Skeletal muscle tissue (tissue), 4 donors: ENCODE data around the gene TP53TG3D. TPM values are rescaled to one million over a fixed set of nuclear protein-coding genes. Genes with fewer than 3 reads are reported as not detected.
"Not testable (repeated sequence)": the region's sequence is repeated elsewhere in the genome, so short reads cannot be mapped to it uniquely, and the experiment has no call there.

Experiments
- H3K27ac ChIP-seq: one replicate; pipeline ENCODE4 v1.7.0; 2013; ENCODE audit warnings: mild to moderate bottlenecking, low read depth, low read length, inconsistent platforms
- H3K27me3 ChIP-seq, 3 donors: one replicate each; pipeline ENCODE4 v1.7.0; 2013; ENCODE audit warnings: low read length in 3 of 3; ENCODE audit not compliant: control insufficient read depth in 3 of 3, insufficient read depth in 3 of 3
- H3K36me3 ChIP-seq, 3 donors: one replicate each; pipeline ENCODE4 v1.7.0; 2013; ENCODE audit warnings: low read length in 3 of 3; ENCODE audit not compliant: control insufficient read depth in 3 of 3, insufficient read depth in 3 of 3
- H3K4me1 ChIP-seq, 3 donors: one replicate each; pipeline ENCODE4 v1.7.0; 2013; ENCODE audit warnings: low read length in 3 of 3, mild to moderate bottlenecking in 3 of 3; ENCODE audit not compliant: control insufficient read depth in 3 of 3, insufficient read depth in 3 of 3
- H3K4me3 ChIP-seq, 3 donors: one replicate each; pipeline ENCODE4 v1.7.0; 2013; ENCODE audit warnings: low read length in 3 of 3
- H3K9ac ChIP-seq, 3 donors: one replicate each; pipeline ENCODE4 v1.7.0; 2013; ENCODE audit warnings: low read length in 3 of 3, mild to moderate bottlenecking in 3 of 3, moderate library complexity in 2 of 3, low read depth in 1 of 3
- H3K9me3 ChIP-seq, 3 donors: one replicate each; pipeline ENCODE4 v1.7.0; 2013; ENCODE audit warnings: low read length in 3 of 3; ENCODE audit not compliant: control insufficient read depth in 3 of 3
- total RNA-seq: library from RNA; depleted of rRNA; stranded (reverse); fragments of >200 nt; gene quantifications from one replicate; pipeline ENCODE4 v1.2.3, GENCODE V29; 2014
- donor health status: Osteomylitis.

Gene TP53TG3D, protein sequence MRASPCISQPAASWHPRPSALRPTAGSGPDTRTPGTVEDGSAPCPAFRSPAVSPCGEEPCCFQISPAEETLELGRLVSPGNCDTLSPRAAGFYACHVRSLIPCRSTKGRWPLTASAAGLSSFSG
- 1.0 TPM for total RNA-seq

DNA sequence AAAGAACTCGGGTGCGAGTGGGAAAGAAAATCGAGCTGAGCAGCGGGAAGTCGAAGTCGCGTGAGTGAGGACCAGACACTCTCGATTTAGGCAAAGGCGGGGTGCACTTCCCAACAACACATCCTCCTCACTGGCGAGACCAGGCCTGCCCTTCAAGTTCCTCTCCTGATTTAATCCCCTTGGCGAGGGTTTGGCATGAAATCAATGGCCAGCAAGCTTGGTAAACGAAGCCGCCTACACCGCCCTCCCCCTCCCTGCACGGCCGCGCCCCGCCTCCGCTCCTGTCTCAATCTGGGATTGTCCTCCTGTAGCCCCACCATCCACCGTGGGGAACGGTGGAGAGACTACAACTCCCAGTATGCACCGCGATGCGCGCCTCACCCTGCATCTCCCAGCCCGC, at the start of gene TP53TG3D:
Gene TP53TG3D (plus strand): TSS at position 301 of the 400 bp plus-strand sequence. CDS start 68 bp downstream, at position 369.
- not testable (repeated sequence) for H3K9ac ChIP-seq, H3K27me3 ChIP-seq, H3K36me3 ChIP-seq, H3K27ac ChIP-seq, H3K9me3 ChIP-seq, H3K4me1 ChIP-seq, H3K4me3 ChIP-seq

DNA sequence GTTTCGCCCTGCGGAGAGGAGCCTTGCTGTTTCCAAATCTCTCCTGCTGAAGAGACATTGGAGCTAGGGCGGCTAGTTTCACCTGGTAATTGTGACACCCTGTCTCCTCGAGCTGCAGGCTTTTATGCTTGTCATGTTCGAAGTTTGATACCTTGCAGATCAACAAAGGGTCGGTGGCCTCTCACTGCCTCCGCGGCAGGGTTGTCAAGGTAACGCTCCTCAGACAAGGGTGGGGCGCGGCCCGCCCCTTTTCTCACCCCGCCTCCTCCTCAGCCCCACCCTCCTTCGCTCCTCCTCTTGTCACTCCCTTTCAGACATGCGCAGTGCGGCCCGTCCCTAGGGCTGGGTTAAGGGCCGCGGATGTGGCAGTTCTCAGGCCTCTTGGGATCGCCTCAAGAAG, 421 bp downstream of the TP53TG3D start:
- H3K4me3 ChIP-seq, H3K9ac ChIP-seq, H3K27ac ChIP-seq, H3K4me1 ChIP-seq, H3K27me3 ChIP-seq, H3K36me3 ChIP-seq, H3K9me3 ChIP-seq: not testable (repeated sequence)

DNA sequence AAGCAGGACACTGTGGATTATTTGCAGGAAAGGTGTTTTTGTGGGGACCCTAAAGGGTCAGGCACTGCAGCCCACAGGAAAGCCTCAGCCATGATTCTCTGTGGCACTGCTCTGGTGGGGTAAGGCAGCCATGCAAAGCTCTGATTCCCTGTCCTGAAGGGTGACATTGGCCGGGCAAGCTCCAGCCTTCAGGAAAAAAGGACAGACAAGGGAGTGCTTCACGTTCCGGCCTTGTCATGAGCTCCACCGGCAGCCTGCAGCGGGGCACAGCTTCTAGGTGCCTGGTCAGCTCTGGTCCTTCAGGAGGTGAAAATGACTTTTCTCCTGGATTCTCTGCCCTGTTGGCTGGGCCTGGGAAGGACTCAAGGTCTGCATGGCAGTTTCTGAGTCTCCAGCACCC, 8.4 kb downstream of the TP53TG3D start:
- H3K27ac ChIP-seq, H3K4me1 ChIP-seq, H3K27me3 ChIP-seq, H3K4me3 ChIP-seq, H3K9ac ChIP-seq, H3K9me3 ChIP-seq, H3K36me3 ChIP-seq: not testable (repeated sequence)

DNA sequence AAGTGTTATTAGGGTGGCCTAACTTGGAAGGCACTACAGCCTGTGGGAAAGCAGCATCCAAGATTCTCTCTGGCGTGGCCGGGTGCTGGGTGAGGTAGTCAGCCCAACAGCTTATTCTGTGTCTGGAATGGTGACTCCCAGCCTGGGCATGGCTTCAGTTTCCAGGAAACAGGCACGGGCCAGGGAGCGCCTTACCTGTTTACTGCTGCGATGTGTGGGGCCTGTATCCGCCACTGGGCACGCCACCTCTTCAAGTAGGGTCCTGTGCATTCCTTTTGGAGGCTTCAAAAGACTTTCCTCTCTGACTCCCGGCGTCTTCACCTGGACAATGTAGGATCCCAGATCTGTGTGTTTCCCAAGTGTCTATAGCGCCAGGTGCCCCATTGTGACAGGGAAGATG, 10.5 kb downstream of the TP53TG3D start:
- not testable (repeated sequence) for H3K27me3 ChIP-seq, H3K27ac ChIP-seq, H3K4me3 ChIP-seq, H3K4me1 ChIP-seq, H3K9me3 ChIP-seq, H3K36me3 ChIP-seq, H3K9ac ChIP-seq

DNA sequence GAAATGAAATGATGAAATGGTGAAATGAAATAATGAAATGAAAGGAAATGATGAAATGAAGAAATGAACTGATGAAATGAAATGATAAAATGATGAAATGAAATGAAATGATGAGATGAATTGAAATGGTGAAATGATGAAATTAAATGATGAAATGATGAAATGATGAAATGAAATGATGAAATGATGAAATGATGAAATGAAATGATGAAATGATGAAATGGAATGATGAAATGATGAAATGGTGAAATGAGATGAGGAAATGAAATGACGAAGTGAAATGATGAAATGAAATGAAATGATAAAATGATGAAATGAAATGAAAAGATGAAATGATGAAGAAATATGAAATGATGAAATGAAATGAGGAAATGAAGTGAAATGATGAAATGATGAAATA, 28.8 kb downstream of the TP53TG3D start:
- not testable (repeated sequence) for H3K4me1 ChIP-seq, H3K36me3 ChIP-seq, H3K27ac ChIP-seq, H3K9ac ChIP-seq, H3K4me3 ChIP-seq, H3K27me3 ChIP-seq, H3K9me3 ChIP-seq

DNA sequence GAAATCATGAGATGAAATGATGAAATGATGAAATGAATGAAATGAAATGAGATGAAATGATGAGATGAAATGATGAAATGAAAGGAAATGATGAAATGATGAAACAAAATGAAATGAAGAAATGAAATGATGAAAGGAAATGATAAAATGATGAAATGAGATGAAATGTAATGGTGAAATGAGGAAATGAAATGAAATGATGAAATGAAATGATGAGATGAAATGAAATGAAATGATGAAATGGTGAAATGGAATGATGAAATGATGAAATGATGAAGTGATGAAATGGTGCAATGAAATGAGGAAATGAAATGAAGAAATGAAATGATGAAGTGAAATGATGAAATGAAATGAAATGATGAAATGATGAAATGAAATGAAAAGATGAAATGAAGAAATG, 29.9 kb downstream of the TP53TG3D start:
- H3K27ac ChIP-seq, H3K4me3 ChIP-seq, H3K27me3 ChIP-seq, H3K9me3 ChIP-seq, H3K9ac ChIP-seq, H3K36me3 ChIP-seq, H3K4me1 ChIP-seq: not testable (repeated sequence)

DNA sequence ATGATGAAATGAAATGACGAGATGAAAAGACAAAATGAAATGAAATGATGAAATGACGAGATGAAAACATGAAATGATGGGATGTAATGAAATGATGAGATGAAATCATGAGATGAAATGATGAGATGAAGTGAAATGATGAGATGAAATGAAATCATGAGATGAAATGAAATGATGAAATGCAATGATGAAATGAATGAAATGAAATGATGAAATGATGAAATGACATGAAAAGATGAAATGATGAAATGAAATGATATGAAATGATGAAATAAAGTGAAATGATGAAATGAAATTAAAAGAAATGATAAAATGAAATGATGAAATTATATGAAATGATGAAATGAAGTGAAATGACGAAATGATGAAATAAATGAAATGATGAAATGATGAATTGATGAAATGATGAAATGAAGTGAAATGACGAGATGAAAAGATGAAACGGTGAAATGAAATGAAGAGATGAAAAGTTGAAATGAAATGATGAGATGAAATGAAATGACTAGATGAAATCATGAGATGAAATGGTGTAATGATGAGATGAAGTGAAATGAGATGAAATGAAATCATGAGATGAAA, 30.9 kb downstream of the TP53TG3D start:
- H3K9me3 ChIP-seq, H3K27ac ChIP-seq, H3K4me1 ChIP-seq, H3K4me3 ChIP-seq, H3K27me3 ChIP-seq, H3K9ac ChIP-seq, H3K36me3 ChIP-seq: not testable (repeated sequence)

DNA sequence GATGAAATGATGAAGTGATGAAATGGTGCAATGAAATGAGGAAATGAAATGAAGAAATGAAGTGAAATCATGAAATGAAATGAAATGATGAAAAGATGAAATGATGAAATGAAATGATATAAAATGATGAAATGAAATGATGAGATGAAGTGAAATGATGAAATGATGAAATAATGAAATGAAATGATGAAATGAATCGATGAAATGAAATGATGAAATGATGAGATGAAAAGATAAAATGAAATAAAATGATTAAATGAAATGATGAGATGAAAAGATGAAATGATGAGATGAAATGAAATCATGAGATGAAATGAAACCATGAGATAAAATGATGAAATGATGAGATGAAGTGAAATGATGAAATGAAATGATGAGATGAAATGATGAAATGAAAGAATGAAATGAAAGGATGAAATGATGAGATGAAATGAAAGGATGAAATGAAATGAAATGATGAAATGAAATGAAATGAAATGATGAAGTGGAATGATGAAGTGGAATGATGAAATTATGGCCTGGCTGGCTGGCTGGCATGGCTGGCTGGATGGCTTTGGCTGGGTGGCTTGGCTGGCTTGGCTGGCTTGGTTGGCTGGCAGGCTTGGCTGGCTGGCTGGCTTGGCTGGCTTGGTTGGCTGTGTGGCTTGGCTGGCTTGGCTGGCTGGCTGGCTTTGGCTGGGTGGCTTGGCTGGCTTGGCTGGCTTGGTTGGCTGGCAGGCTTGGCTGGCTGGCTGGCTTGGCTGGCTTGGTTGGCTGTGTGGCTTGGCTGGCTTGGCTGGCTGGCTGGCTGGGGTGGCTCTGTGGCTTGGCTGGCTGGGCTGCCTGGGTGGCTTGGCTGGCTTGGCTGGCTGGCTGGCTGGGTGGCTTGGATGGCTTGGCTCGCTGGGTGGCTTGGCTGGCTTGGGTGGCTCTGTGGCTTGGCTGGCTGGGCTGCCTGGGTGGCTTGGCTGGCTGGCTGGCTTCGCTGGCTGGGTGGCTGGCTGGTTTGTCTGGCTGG, 32.0 kb downstream of the TP53TG3D start:
- H3K9ac ChIP-seq, H3K4me3 ChIP-seq, H3K9me3 ChIP-seq, H3K27me3 ChIP-seq, H3K4me1 ChIP-seq, H3K27ac ChIP-seq, H3K36me3 ChIP-seq: not testable (repeated sequence)

DNA sequence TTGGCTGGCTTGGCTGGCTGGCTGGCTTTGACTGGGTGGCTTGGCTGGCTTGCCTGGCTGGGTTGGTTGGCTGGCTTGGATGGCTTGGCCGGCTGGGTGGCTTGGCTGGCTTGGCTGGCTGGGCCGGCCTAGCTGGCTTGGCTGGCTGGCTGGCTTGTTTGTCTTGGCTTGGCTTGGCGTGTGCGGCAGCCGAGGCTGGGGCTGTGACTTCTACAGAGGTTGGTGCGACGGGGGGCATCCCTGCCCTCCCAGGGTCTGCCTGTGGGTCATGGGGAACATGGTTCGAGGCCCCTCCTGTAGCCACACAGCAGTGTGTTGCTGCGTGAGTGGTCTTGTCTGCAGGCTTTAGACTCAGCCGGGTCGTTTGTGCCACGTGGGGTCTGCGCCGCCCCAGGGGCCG, 33.1 kb downstream of the TP53TG3D start:
- not testable (repeated sequence) for H3K36me3 ChIP-seq, H3K27me3 ChIP-seq, H3K27ac ChIP-seq, H3K4me1 ChIP-seq, H3K4me3 ChIP-seq, H3K9ac ChIP-seq, H3K9me3 ChIP-seq

DNA sequence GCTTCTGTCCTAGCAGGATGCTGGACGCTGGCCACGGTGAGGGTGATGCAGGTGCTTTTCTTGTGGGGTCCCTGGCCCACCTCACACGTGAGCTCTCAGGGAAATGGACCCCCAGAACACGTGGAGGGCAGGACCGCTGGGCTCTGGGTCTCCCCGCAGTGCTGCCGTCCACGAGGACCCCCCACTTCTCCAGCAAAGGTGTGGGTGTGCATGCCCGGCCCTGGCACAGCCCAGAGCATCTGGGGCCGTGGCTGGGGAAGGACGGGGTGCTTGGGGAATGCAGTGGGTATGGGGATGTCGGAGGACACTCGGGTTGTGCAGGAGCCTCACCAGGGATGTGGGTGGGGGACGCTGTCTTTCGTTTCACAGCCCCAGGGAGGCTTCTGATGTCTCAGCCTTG, 34.7 kb downstream of the TP53TG3D start:
- H3K4me1 ChIP-seq, H3K36me3 ChIP-seq, H3K9ac ChIP-seq, H3K27me3 ChIP-seq, H3K4me3 ChIP-seq, H3K27ac ChIP-seq, H3K9me3 ChIP-seq: not testable (repeated sequence)
